ENCODE results near the gene GSC.

GSC gene

GRCh38 chr14:94762431-94762830 lies 7.5 kb downstream of the GSC start:
- H3K18ac ChIP-seq (ENCODE audit: low read depth in 1 of 2, low read length in 2 of 2): no peak overlapping the region
- H3K9ac ChIP-seq (ENCODE audit: low read length): no peak overlapping the region
- H3K14ac ChIP-seq (ENCODE audit: low read length in 2 of 2): no peak overlapping the region
- no peak overlapping the region for H2BK12ac ChIP-seq (ENCODE audit: low read length in 2 of 2)
- H2AK5ac ChIP-seq (ENCODE audit: low read length, severe bottlenecking): no peak overlapping the region
- H4K91ac ChIP-seq (ENCODE audit: low read length): no peak overlapping the region
- H3K4me3 ChIP-seq (ENCODE audit: insufficient read depth in 1 of 2, low read depth in 1 of 2, low read length in 2 of 2): no peak overlapping the region
- H2BK5ac ChIP-seq (ENCODE audit: low read depth, low read length, poor library complexity, severe bottlenecking): no peak overlapping the region
- H2BK15ac ChIP-seq (ENCODE audit: low read depth, poor library complexity, severe bottlenecking): no peak overlapping the region
- H4K8ac ChIP-seq (ENCODE audit: low read length): no peak overlapping the region
- H3K9me3 ChIP-seq (ENCODE audit: control insufficient read depth, low read length): no peaks in the 10 kb centered on the region
- H2BK120ac ChIP-seq (ENCODE audit: low read depth, low read length): no peak overlapping the region
- H3K36me3 ChIP-seq (ENCODE audit: control insufficient read depth in 1 of 2, insufficient read depth in 2 of 2, low read depth in 1 of 2, low read length in 2 of 2): peaks cover 0 to 18% of the 10 kb centered on the region in 2 experiments
- no peaks in the 10 kb centered on the region for H3K79me1 ChIP-seq (replicated peaks; ENCODE audit: low read length, poor library complexity, severe bottlenecking)
- H3K27me3 ChIP-seq (ENCODE audit: control insufficient read depth in 1 of 2, insufficient read depth in 1 of 2, low read length in 2 of 2): peaks cover 7 to 68% of the 10 kb centered on the region in 2 experiments
- no peak overlapping the region for H3K4me2 ChIP-seq (ENCODE audit: low read length, poor library complexity, severe bottlenecking)
- no peak for DNase-seq
- no peak overlapping the region for H3K4ac ChIP-seq (ENCODE audit: low read depth in 1 of 2, low read length in 2 of 2)
- no peak overlapping the region for H3K23ac ChIP-seq (ENCODE audit: low read length in 2 of 2)
- WGBS: 77% methylated on average over 7 of the region's 7 CpGs
- H2AFZ ChIP-seq (ENCODE audit: low read depth, low read length): no peak overlapping the region
- no peak overlapping the region for H3K27ac ChIP-seq (ENCODE audit: low read length, poor library complexity, severe bottlenecking)
- no peaks in the 10 kb centered on the region for H3K4me1 ChIP-seq (ENCODE audit: control insufficient read depth, insufficient read depth, low read depth, low read length)

GRCh38 chr14:94761997-94762377 lies 7.9 kb downstream of the GSC start:
- Histone ChIP-seq H3K79me1 (replicated peaks; ENCODE audit: low read length, poor library complexity, severe bottlenecking) (no peaks in the 10 kb centered on the region), H3K23ac (ENCODE audit: low read length in 2 of 2) (no peak overlapping the region), H3K27me3 (ENCODE audit: control insufficient read depth in 1 of 2, insufficient read depth in 1 of 2, low read length in 2 of 2) (peaks cover 7 to 63% of the 10 kb centered on the region in 2 experiments), H3K4me1 (ENCODE audit: control insufficient read depth, insufficient read depth, low read depth, low read length) (no peaks in the 10 kb centered on the region), H2BK12ac (ENCODE audit: low read length in 2 of 2) (no peak overlapping the region), H4K91ac (ENCODE audit: low read length) (no peak overlapping the region), H3K9ac (ENCODE audit: low read length) (peak overlapping the region; percentile 18), H3K4me2 (ENCODE audit: low read length, poor library complexity, severe bottlenecking) (no peak overlapping the region), H4K8ac (ENCODE audit: low read length) (no peak overlapping the region), H3K18ac (ENCODE audit: low read depth in 1 of 2, low read length in 2 of 2) (no peak overlapping the region), H2BK120ac (ENCODE audit: low read depth, low read length) (no peak overlapping the region), H3K14ac (ENCODE audit: low read length in 2 of 2) (no peak overlapping the region), H2AFZ (ENCODE audit: low read depth, low read length) (no peak overlapping the region), H3K36me3 (ENCODE audit: control insufficient read depth in 1 of 2, insufficient read depth in 2 of 2, low read depth in 1 of 2, low read length in 2 of 2) (peaks cover 0 to 13% of the 10 kb centered on the region in 2 experiments), H3K4ac (ENCODE audit: low read depth in 1 of 2, low read length in 2 of 2) (no peak overlapping the region), H3K4me3 (ENCODE audit: insufficient read depth in 1 of 2, low read depth in 1 of 2, low read length in 2 of 2) (no peak overlapping the region), H2BK5ac (ENCODE audit: low read depth, low read length, poor library complexity, severe bottlenecking) (no peak overlapping the region), H3K27ac (ENCODE audit: low read length, poor library complexity, severe bottlenecking) (no peak overlapping the region), H3K9me3 (ENCODE audit: control insufficient read depth, low read length) (no peaks in the 10 kb centered on the region), H2BK15ac (ENCODE audit: low read depth, poor library complexity, severe bottlenecking) (no peak overlapping the region), H2AK5ac (ENCODE audit: low read length, severe bottlenecking) (no peak overlapping the region)
- 88% methylated on average over 10 of the region's 10 CpGs for WGBS
- no peak for DNase-seq

- Histone ChIP-seq H3K23ac (ENCODE audit: low read length in 2 of 2) (no peak overlapping the region), H2BK15ac (ENCODE audit: low read depth, poor library complexity, severe bottlenecking) (no peak overlapping the region), H3K9me3 (ENCODE audit: control insufficient read depth, low read length) (no peaks in the 10 kb centered on the region), H3K4me3 (ENCODE audit: insufficient read depth in 1 of 2, low read depth in 1 of 2, low read length in 2 of 2) (no peak overlapping the region), H3K27me3 (ENCODE audit: control insufficient read depth in 1 of 2, insufficient read depth in 1 of 2, low read length in 2 of 2) (peaks cover 7 to 60% of the 10 kb centered on the region in 2 experiments), H2AFZ (ENCODE audit: low read depth, low read length) (no peak overlapping the region), H3K79me1 (replicated peaks; ENCODE audit: low read length, poor library complexity, severe bottlenecking) (no peaks in the 10 kb centered on the region), H3K14ac (ENCODE audit: low read length in 2 of 2) (no peak overlapping the region), H3K4me1 (ENCODE audit: control insufficient read depth, insufficient read depth, low read depth, low read length) (no peaks in the 10 kb centered on the region), H4K8ac (ENCODE audit: low read length) (no peak overlapping the region), H3K4ac (ENCODE audit: low read depth in 1 of 2, low read length in 2 of 2) (no peak overlapping the region), H4K91ac (ENCODE audit: low read length) (no peak overlapping the region), H2BK12ac (ENCODE audit: low read length in 2 of 2) (no peak overlapping the region), H3K4me2 (ENCODE audit: low read length, poor library complexity, severe bottlenecking) (no peak overlapping the region), H2AK5ac (ENCODE audit: low read length, severe bottlenecking) (no peak overlapping the region), H3K18ac (ENCODE audit: low read depth in 1 of 2, low read length in 2 of 2) (no peak overlapping the region), H2BK5ac (ENCODE audit: low read depth, low read length, poor library complexity, severe bottlenecking) (no peak overlapping the region), H3K27ac (ENCODE audit: low read length, poor library complexity, severe bottlenecking) (no peak overlapping the region), H3K9ac (ENCODE audit: low read length) (peak overlapping the region; percentile 18), H3K36me3 (ENCODE audit: control insufficient read depth in 1 of 2, insufficient read depth in 2 of 2, low read depth in 1 of 2, low read length in 2 of 2) (peaks cover 0 to 8% of the 10 kb centered on the region in 2 experiments), H2BK120ac (ENCODE audit: low read depth, low read length) (no peak overlapping the region)
- no peak for DNase-seq
- 89% methylated on average over 11 of the region's 12 CpGs for WGBS
Observed at GRCh38 chr14:94761348-94761996, 8.4 kb downstream of the GSC start.

GRCh38 chr14:94756310-94756882 lies 13.5 kb downstream of the GSC start:
- Histone ChIP-seq H3K9ac (ENCODE audit: low read length) (no peak overlapping the region), H2AFZ (ENCODE audit: low read depth, low read length) (no peak overlapping the region), H2BK120ac (ENCODE audit: low read depth, low read length) (no peak overlapping the region), H3K36me3 (ENCODE audit: control insufficient read depth in 1 of 2, insufficient read depth in 2 of 2, low read depth in 1 of 2, low read length in 2 of 2) (no peaks in the 10 kb centered on the region), H3K4me3 (ENCODE audit: insufficient read depth in 1 of 2, low read depth in 1 of 2, low read length in 2 of 2) (no peak overlapping the region), H2BK12ac (ENCODE audit: low read length in 2 of 2) (no peak overlapping the region), H4K91ac (ENCODE audit: low read length) (no peak overlapping the region), H3K4me1 (ENCODE audit: control insufficient read depth, insufficient read depth, low read depth, low read length) (no peaks in the 10 kb centered on the region), H3K27me3 (ENCODE audit: control insufficient read depth in 1 of 2, insufficient read depth in 1 of 2, low read length in 2 of 2) (peaks cover 14 to 23% of the 10 kb centered on the region in 2 experiments), H3K79me1 (replicated peaks; ENCODE audit: low read length, poor library complexity, severe bottlenecking) (no peaks in the 10 kb centered on the region), H2AK5ac (ENCODE audit: low read length, severe bottlenecking) (no peak overlapping the region), H3K9me3 (ENCODE audit: control insufficient read depth, low read length) (no peaks in the 10 kb centered on the region), H4K8ac (ENCODE audit: low read length) (no peak overlapping the region), H3K4ac (ENCODE audit: low read depth in 1 of 2, low read length in 2 of 2) (no peak overlapping the region), H3K14ac (ENCODE audit: low read length in 2 of 2) (no peak overlapping the region), H3K27ac (ENCODE audit: low read length, poor library complexity, severe bottlenecking) (no peak overlapping the region), H3K18ac (ENCODE audit: low read depth in 1 of 2, low read length in 2 of 2) (no peak overlapping the region), H3K4me2 (ENCODE audit: low read length, poor library complexity, severe bottlenecking) (no peak overlapping the region), H2BK5ac (ENCODE audit: low read depth, low read length, poor library complexity, severe bottlenecking) (no peak overlapping the region), H3K23ac (ENCODE audit: low read length in 2 of 2) (no peak overlapping the region), H2BK15ac (ENCODE audit: low read depth, poor library complexity, severe bottlenecking) (no peak overlapping the region)
- no peak for DNase-seq
- WGBS: 46% methylated on average over 3 of the region's 3 CpGs
